ENCODE measurements around the gene METTL27. TPM values are rescaled to one million over a fixed set of nuclear protein-coding genes. Genes with fewer than 3 reads are reported as not detected.
A peak's percentile ranks its signal among the peaks of the same experiment; 100 is the strongest.
"Not testable (repeated sequence)": the region's sequence is repeated elsewhere in the genome, so short reads cannot be mapped to it uniquely, and the experiment has no call there.

Gene METTL27
- total RNA-seq, 4 donors from 2014 or later = 0.34 to 4.4 TPM; not detected in 2

- intact Hi-C loops (cut with DNase I) = no loop called here
- DNase-seq = no peak
- TF ChIP-seq CTCF (IDR thresholded peaks at IDR 0.05) = no peak
- no peak for TF ChIP-seq POLR2A (IDR thresholded peaks at IDR 0.05)
- no peaks in the 10 kb centered on the region for H3K36me3 ChIP-seq
- no peaks in the 10 kb centered on the region for H3K9me3 ChIP-seq
- 37 to 41% methylated on average over 11 to 14 of the region's 15 CpGs for WGBS, 2 donors
- peak overlapping the region; percentile 60 to 77 (median 68) for H3K27ac ChIP-seq
- H3K27me3 ChIP-seq = no peaks in the 10 kb centered on the region
- peaks cover 2 to 30% (median 8%) of the 10 kb centered on the region in 3 donors for H3K4me1 ChIP-seq
- H3K4me3 ChIP-seq = no peak overlapping the region
Measured at GRCh38 chr7:73822319-73823173, 19.8 kb downstream of the METTL27 start.

GRCh38 chr7:73821597-73822285, 20.6 kb downstream of the METTL27 start:
- Histone ChIP-seq H3K4me1 (peaks cover 0 to 21% (median 5%) of the 10 kb centered on the region in 3 donors), H3K27ac (peak overlapping the region in 3 of 4 donors; percentile 61 to 77 (median 76))
- H3K4me3 ChIP-seq; H3K27me3 ChIP-seq; DNase-seq; H3K36me3 ChIP-seq; H3K9me3 ChIP-seq; intact Hi-C loops (cut with DNase I): not testable (repeated sequence)
- WGBS, 2 donors = 85 to 87% methylated on average over 11 to 13 of the region's 14 CpGs

- intact Hi-C loops (cut with DNase I) = no loop called here
- WGBS, 2 donors = 81 to 87% methylated on average over 7 of the region's 7 CpGs
- TF ChIP-seq CTCF (IDR thresholded peaks at IDR 0.05) = no peak
- DNase-seq = no peak
- Histone ChIP-seq H3K4me1 (peaks cover 0 to 17% (median 5%) of the 10 kb centered on the region in 3 donors), H3K9me3 (no peaks in the 10 kb centered on the region), H3K36me3 (no peaks in the 10 kb centered on the region), H3K4me3 (no peak overlapping the region), H3K27ac (no peak overlapping the region), H3K27me3 (no peaks in the 10 kb centered on the region)
Measured at GRCh38 chr7:73820013-73820412, 22.3 kb downstream of the METTL27 start.

- H3K4me1 ChIP-seq = peaks cover 0 to 2% (median 0%) of the 10 kb centered on the region in 3 donors
- TF ChIP-seq POLR2A (IDR thresholded peaks at IDR 0.05) (no peak), CTCF (IDR thresholded peaks at IDR 0.05) (no peak)
- no peaks in the 10 kb centered on the region for H3K27me3 ChIP-seq
- no peak for DNase-seq
- H3K36me3 ChIP-seq = no peaks in the 10 kb centered on the region
- no peaks in the 10 kb centered on the region for H3K9me3 ChIP-seq
- intact Hi-C loops (cut with DNase I) = no loop called here
- H3K4me3 ChIP-seq = no peak overlapping the region
- H3K27ac ChIP-seq = no peak overlapping the region
- WGBS, 2 donors = 86 to 94% methylated on average over 6 of the region's 6 CpGs
Measured at GRCh38 chr7:73817121-73817520, 25.2 kb downstream of the METTL27 start.

GRCh38 chr7:73815436-73815835, 26.9 kb downstream of the METTL27 start:
- TF ChIP-seq POLR2A (IDR thresholded peaks at IDR 0.05) = no peak
- TF ChIP-seq CTCF (IDR thresholded peaks at IDR 0.05) = no peak
- no peak overlapping the region for H3K27ac ChIP-seq
- DNase-seq = no peak
- H3K9me3 ChIP-seq = no peaks in the 10 kb centered on the region
- peaks cover 0 to 6% (median 0%) of the 10 kb centered on the region in 3 donors for H3K4me1 ChIP-seq
- no peak overlapping the region for H3K4me3 ChIP-seq
- H3K27me3 ChIP-seq = peaks cover 0 to 12% (median 0%) of the 10 kb centered on the region in 4 donors
- 79 to 81% methylated on average over 6 to 8 of the region's 8 CpGs for WGBS, 2 donors
- intact Hi-C loops (cut with DNase I) = no loop called here
- H3K36me3 ChIP-seq = no peaks in the 10 kb centered on the region

Measured in esophagus squamous epithelium (tissue), 5 donors.